ENCODE data around the gene MARCHF2. TPM values are rescaled to one million over a fixed set of nuclear protein-coding genes. Genes with fewer than 3 reads are reported as not detected.

Gene MARCHF2
- total RNA-seq, 1 donor from 2014 or later: 95.9 TPM

DNA sequence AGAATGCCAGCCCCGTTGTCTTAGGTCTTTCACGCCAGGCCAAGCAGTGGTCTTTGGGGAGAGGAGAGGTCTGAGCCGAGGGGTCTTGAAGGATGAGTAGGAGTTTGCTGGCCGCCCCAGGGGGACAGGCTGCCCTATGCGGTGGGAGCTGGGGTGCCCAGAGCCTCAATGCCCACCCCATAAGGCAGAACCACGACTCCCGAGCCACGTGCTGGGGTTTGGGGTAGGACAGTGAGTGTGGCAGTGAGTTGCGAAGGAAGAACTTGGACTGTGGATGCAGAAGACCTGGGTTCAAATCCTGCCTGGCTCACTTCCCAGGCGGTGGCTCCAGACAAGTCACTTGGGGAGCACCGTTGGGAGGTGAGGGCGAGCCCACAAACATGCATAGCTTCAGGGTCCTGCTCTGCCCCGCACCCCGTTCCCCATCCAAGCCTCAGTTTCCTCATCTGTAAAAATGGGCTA lies 17.5 kb upstream of the MARCHF2 start:
- TF ChIP-seq, protein P1, sequence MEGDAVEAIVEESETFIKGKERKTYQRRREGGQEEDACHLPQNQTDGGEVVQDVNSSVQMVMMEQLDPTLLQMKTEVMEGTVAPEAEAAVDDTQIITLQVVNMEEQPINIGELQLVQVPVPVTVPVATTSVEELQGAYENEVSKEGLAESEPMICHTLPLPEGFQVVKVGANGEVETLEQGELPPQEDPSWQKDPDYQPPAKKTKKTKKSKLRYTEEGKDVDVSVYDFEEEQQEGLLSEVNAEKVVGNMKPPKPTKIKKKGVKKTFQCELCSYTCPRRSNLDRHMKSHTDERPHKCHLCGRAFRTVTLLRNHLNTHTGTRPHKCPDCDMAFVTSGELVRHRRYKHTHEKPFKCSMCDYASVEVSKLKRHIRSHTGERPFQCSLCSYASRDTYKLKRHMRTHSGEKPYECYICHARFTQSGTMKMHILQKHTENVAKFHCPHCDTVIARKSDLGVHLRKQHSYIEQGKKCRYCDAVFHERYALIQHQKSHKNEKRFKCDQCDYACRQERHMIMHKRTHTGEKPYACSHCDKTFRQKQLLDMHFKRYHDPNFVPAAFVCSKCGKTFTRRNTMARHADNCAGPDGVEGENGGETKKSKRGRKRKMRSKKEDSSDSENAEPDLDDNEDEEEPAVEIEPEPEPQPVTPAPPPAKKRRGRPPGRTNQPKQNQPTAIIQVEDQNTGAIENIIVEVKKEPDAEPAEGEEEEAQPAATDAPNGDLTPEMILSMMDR (IDR thresholded peaks at IDR 0.05; ENCODE audit: insufficient read depth, low read length, poor library complexity, severe bottlenecking): no peak

DNA sequence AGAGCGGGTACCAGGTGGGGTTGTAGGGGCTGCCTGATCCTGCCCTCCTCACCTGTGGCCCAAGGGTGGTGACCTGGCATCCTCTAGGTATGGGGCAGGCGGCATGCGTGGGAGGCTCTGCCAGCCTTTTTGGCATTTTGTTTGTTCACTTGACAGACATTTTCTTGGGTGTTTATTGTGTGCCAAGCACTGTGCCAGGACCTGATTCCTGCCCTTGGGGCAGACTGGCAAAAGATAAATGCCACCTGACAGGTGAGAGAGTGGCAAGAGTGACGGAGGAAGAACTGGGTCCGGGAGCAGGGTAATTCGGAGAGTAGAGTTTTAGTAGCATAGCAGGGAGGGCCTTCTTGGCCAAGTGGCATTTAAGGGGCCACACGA lies 16.9 kb upstream of the MARCHF2 start:
- no peak for DNase-seq (ENCODE audit: low read depth)
- Histone ChIP-seq H3K36me3 (ENCODE audit: control insufficient read depth, insufficient read depth, low read length) (no peaks in the 10 kb centered on the region), H3K27me3 (ENCODE audit: control insufficient read depth, insufficient read depth, low read length) (no peaks in the 10 kb centered on the region), H3K4me3 (ENCODE audit: low read depth, low read length) (no peak overlapping the region)
- TF ChIP-seq, protein P1 (IDR thresholded peaks at IDR 0.05; ENCODE audit: insufficient read depth, low read length, poor library complexity, severe bottlenecking): no peak

More for the DNA sequence above, 17.5 kb upstream of the MARCHF2 start:
- no peaks in the 10 kb centered on the region for H3K27me3 ChIP-seq (ENCODE audit: control insufficient read depth, insufficient read depth, low read length)
- no peak overlapping the region for H3K4me3 ChIP-seq (ENCODE audit: low read depth, low read length)
- DNase-seq (ENCODE audit: low read depth): no peak
- no peaks in the 10 kb centered on the region for H3K36me3 ChIP-seq (ENCODE audit: control insufficient read depth, insufficient read depth, low read length)

DNA sequence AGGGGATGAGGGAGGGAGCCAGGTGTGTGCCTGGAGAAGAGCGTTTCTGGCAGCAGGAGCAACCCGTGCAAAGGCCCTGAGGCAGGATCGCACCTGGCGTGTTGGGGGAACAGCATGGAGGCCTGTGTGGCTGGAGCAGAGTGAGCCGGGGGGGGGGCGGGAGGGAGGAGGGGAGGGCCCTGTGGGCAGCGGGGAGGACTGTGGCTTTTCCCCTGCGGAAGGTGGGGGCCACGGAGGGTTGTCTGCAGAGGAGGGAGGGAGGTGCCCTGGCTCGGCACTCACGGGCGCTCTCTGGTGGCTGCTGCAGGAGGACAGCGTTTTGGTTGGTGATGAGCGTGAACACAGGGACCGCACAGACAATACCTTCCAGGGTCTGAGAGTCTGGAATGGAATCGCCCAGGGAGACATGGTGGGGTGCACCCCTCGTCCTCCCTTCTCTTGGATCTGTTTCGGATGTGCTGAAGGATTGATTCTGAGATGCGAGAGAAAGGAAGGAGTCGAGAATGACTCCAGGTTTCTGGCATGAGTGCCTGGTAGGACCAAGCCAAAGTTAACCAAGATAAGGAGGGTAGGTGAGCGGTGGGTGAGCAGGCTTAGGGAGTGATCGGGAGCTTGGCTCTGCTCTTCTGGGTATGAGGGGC lies 16.4 kb upstream of the MARCHF2 start:
- H3K27me3 ChIP-seq (ENCODE audit: control insufficient read depth, insufficient read depth, low read length): no peaks in the 10 kb centered on the region
- TF ChIP-seq, protein P1 (IDR thresholded peaks at IDR 0.05; ENCODE audit: insufficient read depth, low read length, poor library complexity, severe bottlenecking): peak; percentile 74
- H3K36me3 ChIP-seq (ENCODE audit: control insufficient read depth, insufficient read depth, low read length): no peaks in the 10 kb centered on the region
- no peak for DNase-seq (ENCODE audit: low read depth)
- no peak overlapping the region for H3K4me3 ChIP-seq (ENCODE audit: low read depth, low read length)

DNA sequence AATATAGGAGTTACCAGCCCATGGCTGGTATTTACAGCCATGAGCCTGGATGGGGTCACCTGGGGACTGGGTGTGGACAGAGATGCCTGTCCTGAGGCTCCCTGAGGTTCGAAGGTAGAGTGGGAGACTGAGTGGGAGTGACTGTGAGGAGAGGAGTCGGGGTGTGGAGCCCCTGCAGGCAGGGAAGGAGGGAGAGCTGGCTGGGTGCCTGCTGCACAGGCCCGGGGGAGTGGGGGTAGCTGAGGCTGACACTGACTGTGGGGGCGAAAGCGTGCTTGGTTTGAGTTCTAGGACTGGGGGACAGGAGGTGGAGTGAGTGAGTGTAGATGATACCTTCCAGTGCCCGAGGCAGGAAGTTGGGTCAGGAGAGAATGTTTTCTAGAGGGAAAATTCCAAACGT lies 15.8 kb upstream of the MARCHF2 start:
- TF ChIP-seq, protein P1 (IDR thresholded peaks at IDR 0.05; ENCODE audit: insufficient read depth, low read length, poor library complexity, severe bottlenecking): no peak
- no peaks in the 10 kb centered on the region for H3K27me3 ChIP-seq (ENCODE audit: control insufficient read depth, insufficient read depth, low read length)
- no peak overlapping the region for H3K4me3 ChIP-seq (ENCODE audit: low read depth, low read length)
- DNase-seq (ENCODE audit: low read depth): no peak
- no peaks in the 10 kb centered on the region for H3K36me3 ChIP-seq (ENCODE audit: control insufficient read depth, insufficient read depth, low read length)

DNA sequence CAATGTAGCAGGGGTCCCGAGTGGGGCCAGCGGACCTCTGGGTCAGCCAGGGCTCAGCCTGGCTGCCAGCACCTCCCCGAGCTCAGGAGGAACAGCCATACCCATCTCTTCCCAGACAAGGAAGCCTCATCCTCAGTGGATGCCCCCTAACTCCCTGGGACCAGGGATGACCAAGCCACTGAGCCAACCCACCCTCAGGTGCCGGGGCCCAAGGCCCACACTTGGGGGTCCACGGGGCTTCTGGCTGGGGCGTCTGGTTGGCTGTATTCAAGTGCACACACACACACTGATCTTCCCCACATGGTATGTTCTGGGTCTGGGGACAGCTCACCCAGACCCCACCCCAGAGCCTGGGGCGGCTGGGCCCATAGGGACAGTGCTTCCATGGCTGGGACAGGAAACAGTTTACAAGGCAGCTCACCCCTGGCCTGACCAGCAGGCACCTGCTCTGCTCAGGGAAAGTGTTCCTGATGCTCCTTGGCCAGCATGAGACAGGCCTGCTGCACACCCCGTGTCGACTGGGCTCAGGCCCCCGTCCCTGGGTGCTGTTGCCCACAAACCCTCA lies 15.3 kb upstream of the MARCHF2 start:
- no peak for DNase-seq (ENCODE audit: low read depth)
- Histone ChIP-seq H3K4me3 (ENCODE audit: low read depth, low read length) (no peak overlapping the region), H3K27me3 (ENCODE audit: control insufficient read depth, insufficient read depth, low read length) (no peaks in the 10 kb centered on the region), H3K36me3 (ENCODE audit: control insufficient read depth, insufficient read depth, low read length) (no peaks in the 10 kb centered on the region)
- TF ChIP-seq, protein P1 (IDR thresholded peaks at IDR 0.05; ENCODE audit: insufficient read depth, low read length, poor library complexity, severe bottlenecking): no peak
